ENCODE data around the gene INO80C.

- TF ChIP-seq, protein P1, sequence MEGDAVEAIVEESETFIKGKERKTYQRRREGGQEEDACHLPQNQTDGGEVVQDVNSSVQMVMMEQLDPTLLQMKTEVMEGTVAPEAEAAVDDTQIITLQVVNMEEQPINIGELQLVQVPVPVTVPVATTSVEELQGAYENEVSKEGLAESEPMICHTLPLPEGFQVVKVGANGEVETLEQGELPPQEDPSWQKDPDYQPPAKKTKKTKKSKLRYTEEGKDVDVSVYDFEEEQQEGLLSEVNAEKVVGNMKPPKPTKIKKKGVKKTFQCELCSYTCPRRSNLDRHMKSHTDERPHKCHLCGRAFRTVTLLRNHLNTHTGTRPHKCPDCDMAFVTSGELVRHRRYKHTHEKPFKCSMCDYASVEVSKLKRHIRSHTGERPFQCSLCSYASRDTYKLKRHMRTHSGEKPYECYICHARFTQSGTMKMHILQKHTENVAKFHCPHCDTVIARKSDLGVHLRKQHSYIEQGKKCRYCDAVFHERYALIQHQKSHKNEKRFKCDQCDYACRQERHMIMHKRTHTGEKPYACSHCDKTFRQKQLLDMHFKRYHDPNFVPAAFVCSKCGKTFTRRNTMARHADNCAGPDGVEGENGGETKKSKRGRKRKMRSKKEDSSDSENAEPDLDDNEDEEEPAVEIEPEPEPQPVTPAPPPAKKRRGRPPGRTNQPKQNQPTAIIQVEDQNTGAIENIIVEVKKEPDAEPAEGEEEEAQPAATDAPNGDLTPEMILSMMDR (IDR thresholded peaks at IDR 0.05) = no peak
- no peak for TF ChIP-seq POLR2A (IDR thresholded peaks at IDR 0.05)
These were observed 31.4 kb downstream of the INO80C start for GRCh38 chr18:35466334-35466733.
